K562 (cell line): ENCODE measurements around the gene MACROD2. TPM values are rescaled to one million over a fixed set of nuclear protein-coding genes. Genes with fewer than 3 reads are reported as not detected.

Experiments used
- ATAC-seq: fragments of 200-7000 bp; cut with Tn5 transposase; 3 replicates; pipeline ENCODE4 v1.9.1; 2020; ENCODE audit warnings: moderate library complexity
- BruUV-seq: library from RNA; stranded (reverse); fragments of 400-500 nt; replicated peaks from 2 replicates; lab custom pipeline; 2021; lab: Mats Ljungman, UMichigan
- CTCF ChIA-PET: fragments of 300-600 bp; formaldehyde crosslinking; extraction: SDS; loops from one replicate; lab custom pipeline; 2021; ENCODE audit warnings: low intra/inter-chr PET ratio; lab: Yijun Ruan, JAX
- POLR2A ChIA-PET: fragments of 300-600, 350-650 bp; sonication (Branson Sonifier 250); formaldehyde crosslinking; extraction: SDS; loops from one replicate; lab custom pipeline; 2021; ENCODE audit warnings: antibody characterized with exemption, inconsistent platforms; lab: Yijun Ruan, JAX
- DNase-seq, 4 experiments: peaks; one replicate each; pipeline versions ENCODE4 v3.0.0 to v3.0.0-alpha.2; 2011 to 2018; ENCODE audit warnings: low spot score in 3 of 4, mixed read lengths in 3 of 4; ENCODE audit errors: extremely low read depth in 1 of 4
- FAIRE-seq: peaks from 2 replicates; lab custom pipeline; 2011; peaks lifted over from hg19 to GRCh38; lab: Jason Lieb, UNC
- H2AFZ ChIP-seq: 2 replicates; pipeline ENCODE4 v1.6.0; 2011; ENCODE audit warnings: low read depth, low read length, control low read depth, inconsistent platforms
- H3K27ac ChIP-seq: fragments of 200-600 bp; 3 replicates; pipeline ENCODE4 v1.8.0; 2011; ENCODE audit warnings: low read depth, mild to moderate bottlenecking, control low read depth, inconsistent platforms, low read length, moderate library complexity, mixed read lengths; ENCODE audit errors: extremely low read depth
- H3K27me3 ChIP-seq, 2 experiments: fragments of 300-600 bp in 1 of 2; 2 replicates in 1 of 2; 3 replicates in 1 of 2; pipeline versions ENCODE4 v1.6.0 to v1.8.0; 2011; ENCODE audit warnings: inconsistent platforms in 2 of 2, low read length in 2 of 2, mild to moderate bottlenecking in 1 of 2, mixed read lengths in 1 of 2, moderate library complexity in 1 of 2; ENCODE audit not compliant: control insufficient read depth in 2 of 2, insufficient read depth in 2 of 2
- H3K36me3 ChIP-seq: fragments of 300-600 bp; 3 replicates; pipeline ENCODE4 v1.8.0; 2011; ENCODE audit warnings: mild to moderate bottlenecking, low read length, inconsistent platforms; ENCODE audit not compliant: control insufficient read depth, insufficient read depth
- H3K4me1 ChIP-seq, 2 experiments: fragments of 200-600 bp in 1 of 2; replicated peaks in 1 of 2; 2 replicates in 1 of 2; 3 replicates in 1 of 2; pipeline versions ENCODE4 v1.5.1 to v1.8.0; 2011; ENCODE audit warnings: inconsistent platforms in 2 of 2, low read length in 2 of 2, mild to moderate bottlenecking in 1 of 2, mixed read lengths in 1 of 2, moderate library complexity in 1 of 2; ENCODE audit not compliant: control insufficient read depth in 2 of 2, insufficient read depth in 2 of 2
- H3K4me2 ChIP-seq: 2 replicates; pipeline ENCODE4 v1.6.1; 2011; ENCODE audit warnings: low read length, control low read depth, inconsistent platforms, mixed read lengths; ENCODE audit not compliant: insufficient read depth
- H3K4me3 ChIP-seq: fragments of 200-600 bp; sonication (generic), shearing (Covaris generic); 2 replicates; pipeline ENCODE4 v1.5.1; 2016; ENCODE audit warnings: control low read depth, inconsistent platforms
- H3K79me2 ChIP-seq: fragments of 200-600 bp; 3 replicates; pipeline ENCODE4 v1.8.0; 2011; ENCODE audit warnings: low read length, inconsistent platforms; ENCODE audit not compliant: control insufficient read depth, insufficient read depth
- H3K9ac ChIP-seq, 2 experiments: 2 replicates each; pipeline versions ENCODE4 v1.6.0 to v1.6.1; 2011; ENCODE audit warnings: low read depth in 2 of 2, low read length in 2 of 2, control low read depth in 1 of 2, inconsistent platforms in 1 of 2, mild to moderate bottlenecking in 1 of 2, mixed read lengths in 1 of 2; ENCODE audit not compliant: insufficient read depth in 1 of 2
- H3K9me1 ChIP-seq: one replicate; pipeline ENCODE4 v1.6.0; 2011; ENCODE audit warnings: inconsistent platforms, mild to moderate bottlenecking, low read length, moderate library complexity; ENCODE audit not compliant: control insufficient read depth, insufficient read depth
- H3K9me3 ChIP-seq: replicated peaks from 2 replicates; pipeline ENCODE4 v1.5.1; 2011; ENCODE audit warnings: low read depth, low read length, inconsistent platforms; ENCODE audit not compliant: control insufficient read depth, insufficient read depth
- H4K20me1 ChIP-seq: replicated peaks from 2 replicates; pipeline ENCODE4 v1.6.1; 2011; ENCODE audit warnings: low read length, inconsistent platforms, mixed read lengths; ENCODE audit not compliant: control insufficient read depth, insufficient read depth
- BRD4 ChIP-seq: fragments of 200-600 bp; sonication (generic); IDR thresholded peaks from 2 replicates; pipeline ENCODE4 v1.6.1; 2017; ENCODE audit warnings: inconsistent platforms
- CC2D1A ChIP-seq: fragments of 450-650 bp; IDR thresholded peaks from 2 replicates; pipeline ENCODE4 v1.6.1; 2017; ENCODE audit warnings: mild to moderate bottlenecking
- CHCHD3 ChIP-seq: fragments of 250-450 bp; sonication (Bioruptor Pico); IDR thresholded peaks from 2 replicates; pipeline ENCODE4 v2.1.2; 2022; ENCODE audit warnings: mild to moderate bottlenecking
- ELF1 ChIP-seq: fragments of 200-800 bp; sonication (Bioruptor generic); IDR thresholded peaks from 2 replicates; pipeline ENCODE4 v1.6.1; 2016; ENCODE audit warnings: missing genetic modification characterization, missing compliant biosample characterization
- GMEB1 ChIP-seq: fragments of 250-450 bp; sonication (Bioruptor Pico); IDR thresholded peaks from 2 replicates; pipeline ENCODE4 v1.4.0; 2020; ENCODE audit warnings: mild to moderate bottlenecking
- IRF1 ChIP-seq: sonication (generic); formaldehyde crosslinking; IDR thresholded peaks from 2 replicates; pipeline ENCODE4 v1.8.0; 2022; ENCODE audit warnings: missing genetic modification reagents, mild to moderate bottlenecking, borderline replicate concordance
- KDM5B ChIP-seq: fragments of 200-600 bp; sonication (generic); IDR thresholded peaks from 2 replicates; pipeline ENCODE4 v1.6.1; 2012; ENCODE audit warnings: low read depth, mild to moderate bottlenecking, moderate library complexity, low read length, control low read depth, inconsistent platforms; ENCODE audit not compliant: insufficient replicate concordance
- NR2C2 ChIP-seq, 2 experiments: fragments of 200-800 bp in 1 of 2; sonication (Bioruptor generic) in 1 of 2; sonication (generic) in 1 of 2; formaldehyde crosslinking in 1 of 2; IDR thresholded peaks; 2 replicates each; pipeline versions ENCODE4 v1.6.1 to v1.8.0; 2016 to 2022; ENCODE audit warnings: mild to moderate bottlenecking in 1 of 2, missing compliant biosample characterization in 1 of 2, missing genetic modification characterization in 1 of 2, missing genetic modification reagents in 1 of 2
- SAFB ChIP-seq: fragments of 200-400 bp; formaldehyde crosslinking; IDR thresholded peaks from 2 replicates; pipeline ENCODE4 v1.6.1; 2017; ENCODE audit warnings: low read depth, low read length, borderline replicate concordance
- THRB ChIP-seq: fragments of 450-650 bp; formaldehyde crosslinking; conservative IDR thresholded peaks from 2 replicates; pipeline ENCODE4 v1.4.0; 2022; ENCODE audit warnings: mild to moderate bottlenecking, missing genetic modification characterization
- USF1 ChIP-seq: sonication (generic); formaldehyde crosslinking; IDR thresholded peaks from 2 replicates; pipeline ENCODE4 v1.9.0; 2022; ENCODE audit warnings: mild to moderate bottlenecking, missing genetic modification reagents
- YY1 ChIP-seq, 3 experiments: IDR thresholded peaks; 2 replicates each; pipeline ENCODE4 v1.6.1; 2011; ENCODE audit warnings: low read length in 2 of 3, mild to moderate bottlenecking in 2 of 3, moderate library complexity in 2 of 3, borderline replicate concordance in 1 of 3, control low read depth in 1 of 3, low read depth in 1 of 3; ENCODE audit not compliant: insufficient read depth in 3 of 3, insufficient replicate concordance in 2 of 3, control insufficient read depth in 1 of 3, insufficient read length in 1 of 3; ENCODE audit errors: extremely low read depth in 1 of 3
- ZNF146 ChIP-seq: IDR thresholded peaks from one replicate; pipeline ENCODE4 v1.6.1; 2018; ENCODE audit warnings: missing compliant biosample characterization; ENCODE audit not compliant: unreplicated experiment
- ZNF695 ChIP-seq: fragments of 450-650 bp; formaldehyde crosslinking; IDR thresholded peaks from 2 replicates; pipeline ENCODE4 v1.4.0; 2020; ENCODE audit warnings: mild to moderate bottlenecking, moderate library complexity
- ZNF780A ChIP-seq: fragments of 250-450 bp; sonication (Bioruptor Pico); IDR thresholded peaks from 2 replicates; pipeline ENCODE4 v1.5.0; 2021; ENCODE audit warnings: mild to moderate bottlenecking
- WGBS: fragments of 100-300 bp; shearing (Covaris generic); methylation state at CpG from one replicate; pipeline ENCODE4 v1.1.6; 2016; ENCODE audit warnings: low coverage, mixed read lengths; ENCODE audit not compliant: insufficient coverage; ENCODE audit errors: missing lambda C conversion rate; 5-methylcytosine and 5-hydroxymethylcytosine counted together
- in situ Hi-C: fragments of 300-500 bp; cut with MboI; formaldehyde crosslinking; loops from 4 replicates; pipeline ENCODE4 v1.15.0; 2018; ENCODE audit warnings: inconsistent platforms, mixed read lengths
- intact Hi-C: fragments of 100-400 bp; cut with micrococcal nuclease; formaldehyde crosslinking; loops from 2 replicates; pipeline ENCODE4 v1.14.2; 2022
- polyA plus RNA-seq, 8 experiments: library from polyadenylated mRNA; depleted of rRNA in 4 of 8; stranded (reverse) in 5 of 8; unstranded in 3 of 8; fragments of >200 nt; fragmentation: Nextera tagmentation in 2 of 8; fragmentation: Illumina TruSeq in 1 of 8; extraction: Ambion mirVana in 2 of 8; extraction: Trizol in 1 of 8; gene quantifications; 2 replicates each; pipeline versions ENCODE4 v1.2.1 to v1.2.3, GENCODE V29; 2011 to 2014; ENCODE audit warnings: inconsistent platforms in 1 of 8, missing spikeins in 1 of 8
- total RNA-seq, 7 experiments: library from RNA; depleted of rRNA in 6 of 7; stranded (reverse); fragments of >200 nt in 6 of 7; fragmentation: Illumina TruSeq in 2 of 7; extraction: Trizol in 2 of 7; gene quantifications; 2 replicates each; pipeline versions ENCODE4 v1.2.1 to v1.2.3, GENCODE V29; 2011 to 2021; ENCODE audit warnings: low replicate concordance in 1 of 7

Gene MACROD2
- total and polyA plus RNA-seq, 9 of the 15 experiments (the other 6 are each of a cell fraction or from before 2014, with no cell fraction given): not detected

- Histone ChIP-seq H3K4me2 (no peak overlapping the region), H3K4me3 (no peak overlapping the region), H3K27me3 (no peaks in the 10 kb centered on the region), H3K9me3 (no peaks in the 10 kb centered on the region), H3K79me2 (no peaks in the 10 kb centered on the region), H2AFZ (no peak overlapping the region), H3K4me1 (no peaks in the 10 kb centered on the region), H3K36me3 (no peaks in the 10 kb centered on the region), H3K9me1 (no peaks in the 10 kb centered on the region), H3K9ac (no peak overlapping the region), H3K27ac (no peak overlapping the region), H4K20me1 (no peaks in the 10 kb centered on the region)
- CTCF ChIA-PET: no interaction called here
- POLR2A ChIA-PET: no interaction called here
- FAIRE-seq (no peak), DNase-seq (no peak), ATAC-seq (no peak)
- in situ Hi-C loops (no loop called here), intact Hi-C loops (no loop called here)
- no TSS peak for BruUV-seq
- 0% methylated on average over 2 of the region's 2 CpGs for WGBS
- TF ChIP-seq THRB (CRISPR knock-in tag): no peak
- no peak for TF ChIP-seq IRF1 (CRISPR knock-in tag)
- no peak for TF ChIP-seq ZNF695 (CRISPR knock-in tag)
- TF ChIP-seq USF1 (CRISPR knock-in tag): no peak
- no peak for TF ChIP-seq BRD4
- no peak for TF ChIP-seq ZNF780A (CRISPR knock-in tag)
- no peak for TF ChIP-seq GMEB1
- TF ChIP-seq ZNF146 (CRISPR knock-in tag): no peak
- TF ChIP-seq NR2C2 (CRISPR knock-in tag; IDR thresholded peaks at IDR 0.05): no peak
- TF ChIP-seq NR2C2 (tag; IDR thresholded peaks at IDR 0.05): no peak
- no peak for TF ChIP-seq CHCHD3 (CRISPR knock-in tag)
- no peak for TF ChIP-seq CC2D1A
- TF ChIP-seq ELF1 (tag): no peak
- no peak for TF ChIP-seq KDM5B
- TF ChIP-seq SAFB: no peak
- no peak for TF ChIP-seq YY1 (IDR thresholded peaks at IDR 0.05; ENCODE audit: borderline replicate concordance in 1 of 3, control insufficient read depth in 1 of 3, extremely low read depth in 1 of 3, insufficient read depth in 3 of 3, insufficient read length in 1 of 3, insufficient replicate concordance in 2 of 3, low read depth in 1 of 3, low read length in 2 of 3)
These were observed 2064.5 kb downstream of the MACROD2 start for GRCh38 chr20:16059841-16060240.
